OCI-LY1 (cell line): Measurements from ENCODE around the gene IRF7.

Experiments
- EZH2 ChIP-seq: fragments of 200-600 bp; sonication (generic), shearing (Covaris generic); IDR thresholded peaks from 2 replicates; pipeline ENCODE4 v1.8.0; 2017; ENCODE audit warnings: borderline replicate concordance, mixed run types, mild to moderate bottlenecking, antibody characterized with exemption, low read length, moderate library complexity, mixed read lengths
- TF ChIP-seq, protein P1 (sequence below): fragments of 200-600 bp; sonication (generic), shearing (Covaris generic); IDR thresholded peaks from 2 replicates; pipeline ENCODE4 v1.5.1; 2017; ENCODE audit warnings: mild to moderate bottlenecking, antibody characterized with exemption, low read length, moderate library complexity, mixed read lengths

DNA sequence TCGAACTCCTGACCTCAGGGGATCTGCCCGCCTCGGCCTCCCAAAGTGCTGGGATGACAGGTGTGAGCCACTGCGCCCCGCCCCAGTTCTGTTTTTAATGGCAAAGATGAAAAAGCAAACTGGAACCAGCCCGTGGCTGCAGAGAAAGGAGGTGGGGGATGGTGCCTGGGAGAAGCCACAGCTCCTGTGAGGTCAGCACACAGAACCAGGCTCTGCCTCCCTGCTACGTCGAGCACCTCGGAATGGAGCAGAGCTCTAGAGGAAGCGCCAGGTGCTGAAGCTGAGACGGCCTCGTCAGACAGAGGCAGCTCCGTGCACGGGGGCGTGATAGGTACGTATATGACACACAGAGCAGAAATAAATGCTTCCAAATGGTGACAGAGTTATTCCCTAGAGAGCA lies 29.8 kb upstream of the IRF7 start:
- TF ChIP-seq, protein P1, sequence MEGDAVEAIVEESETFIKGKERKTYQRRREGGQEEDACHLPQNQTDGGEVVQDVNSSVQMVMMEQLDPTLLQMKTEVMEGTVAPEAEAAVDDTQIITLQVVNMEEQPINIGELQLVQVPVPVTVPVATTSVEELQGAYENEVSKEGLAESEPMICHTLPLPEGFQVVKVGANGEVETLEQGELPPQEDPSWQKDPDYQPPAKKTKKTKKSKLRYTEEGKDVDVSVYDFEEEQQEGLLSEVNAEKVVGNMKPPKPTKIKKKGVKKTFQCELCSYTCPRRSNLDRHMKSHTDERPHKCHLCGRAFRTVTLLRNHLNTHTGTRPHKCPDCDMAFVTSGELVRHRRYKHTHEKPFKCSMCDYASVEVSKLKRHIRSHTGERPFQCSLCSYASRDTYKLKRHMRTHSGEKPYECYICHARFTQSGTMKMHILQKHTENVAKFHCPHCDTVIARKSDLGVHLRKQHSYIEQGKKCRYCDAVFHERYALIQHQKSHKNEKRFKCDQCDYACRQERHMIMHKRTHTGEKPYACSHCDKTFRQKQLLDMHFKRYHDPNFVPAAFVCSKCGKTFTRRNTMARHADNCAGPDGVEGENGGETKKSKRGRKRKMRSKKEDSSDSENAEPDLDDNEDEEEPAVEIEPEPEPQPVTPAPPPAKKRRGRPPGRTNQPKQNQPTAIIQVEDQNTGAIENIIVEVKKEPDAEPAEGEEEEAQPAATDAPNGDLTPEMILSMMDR, result no peak
- TF ChIP-seq EZH2, result no peak
